ENCODE measurements around the gene LCN2. TPM values are rescaled to one million over a fixed set of nuclear protein-coding genes. Genes with fewer than 3 reads are reported as not detected.
A peak's percentile ranks its signal among the peaks of the same experiment; 100 is the strongest.

LCN2 gene
- total and polyA plus RNA-seq, 9 of the 15 experiments (the other 6 are each of a cell fraction or from before 2014, with no cell fraction given): 0.10 to 1.2 (median 0.44) TPM; not detected in 1

GRCh38 chr9:128159784-128160602 lies 10.7 kb downstream of the LCN2 start, which contains the start of gene BBLN (continued):
- TF ChIP-seq ARID3B (CRISPR knock-in tag; IDR thresholded peaks at IDR 0.05; ENCODE audit: borderline replicate concordance) (peak; percentile 81; the same call in 1 of the 2 replicates), SMARCE1 (IDR thresholded peaks at IDR 0.05) (no peak), SRSF1 (IDR thresholded peaks at IDR 0.05; ENCODE audit: low read depth, low read length) (0 out of 2 replicates have a peak, but pooled peaks have one; percentile 20), CGGBP1 (CRISPR knock-in tag; IDR thresholded peaks at IDR 0.05) (peak; percentile 93), NCOA1 (IDR thresholded peaks at IDR 0.05; ENCODE audit: low read depth) (no peak), ZNF696 (CRISPR knock-in tag; conservative IDR thresholded peaks at IDR 0.05) (no peak), ARHGAP35 (IDR thresholded peaks at IDR 0.05; ENCODE audit: partially characterized antibody) (peak; percentile 9), RUNX1 (IDR thresholded peaks at IDR 0.05; ENCODE audit: low read depth) (no peak), WHSC1 (IDR thresholded peaks at IDR 0.05; ENCODE audit: low read length) (no peak), SMAD2 (IDR thresholded peaks at IDR 0.05; ENCODE audit: low read depth, low read length) (no peak), MED1 (CRISPR knock-in tag; IDR thresholded peaks at IDR 0.05; ENCODE audit: borderline replicate concordance) (no peak), HNRNPK (IDR thresholded peaks at IDR 0.05; ENCODE audit: low read depth, low read length, poor library complexity, severe bottlenecking) (peak; percentile 31), SIN3B (IDR thresholded peaks at IDR 0.05; ENCODE audit: low read depth) (no peak), NFATC3 (IDR thresholded peaks at IDR 0.05) (0 out of 2 replicates have a peak, but pooled peaks have one; percentile 23), RNF2 (IDR thresholded peaks at IDR 0.05) (no peak), ZNF124 (CRISPR knock-in tag; IDR thresholded peaks at IDR 0.05) (no peak), GATAD2B (IDR thresholded peaks at IDR 0.05; ENCODE audit: borderline replicate concordance) (no peak), ARID1B (IDR thresholded peaks at IDR 0.05) (no peak), ZNF584 (CRISPR knock-in tag; IDR thresholded peaks at IDR 0.05; ENCODE audit: low read depth) (no peak)
- TF ChIP-seq, protein P1, sequence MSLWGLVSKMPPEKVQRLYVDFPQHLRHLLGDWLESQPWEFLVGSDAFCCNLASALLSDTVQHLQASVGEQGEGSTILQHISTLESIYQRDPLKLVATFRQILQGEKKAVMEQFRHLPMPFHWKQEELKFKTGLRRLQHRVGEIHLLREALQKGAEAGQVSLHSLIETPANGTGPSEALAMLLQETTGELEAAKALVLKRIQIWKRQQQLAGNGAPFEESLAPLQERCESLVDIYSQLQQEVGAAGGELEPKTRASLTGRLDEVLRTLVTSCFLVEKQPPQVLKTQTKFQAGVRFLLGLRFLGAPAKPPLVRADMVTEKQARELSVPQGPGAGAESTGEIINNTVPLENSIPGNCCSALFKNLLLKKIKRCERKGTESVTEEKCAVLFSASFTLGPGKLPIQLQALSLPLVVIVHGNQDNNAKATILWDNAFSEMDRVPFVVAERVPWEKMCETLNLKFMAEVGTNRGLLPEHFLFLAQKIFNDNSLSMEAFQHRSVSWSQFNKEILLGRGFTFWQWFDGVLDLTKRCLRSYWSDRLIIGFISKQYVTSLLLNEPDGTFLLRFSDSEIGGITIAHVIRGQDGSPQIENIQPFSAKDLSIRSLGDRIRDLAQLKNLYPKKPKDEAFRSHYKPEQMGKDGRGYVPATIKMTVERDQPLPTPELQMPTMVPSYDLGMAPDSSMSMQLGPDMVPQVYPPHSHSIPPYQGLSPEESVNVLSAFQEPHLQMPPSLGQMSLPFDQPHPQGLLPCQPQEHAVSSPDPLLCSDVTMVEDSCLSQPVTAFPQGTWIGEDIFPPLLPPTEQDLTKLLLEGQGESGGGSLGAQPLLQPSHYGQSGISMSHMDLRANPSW (CRISPR knock-in tag; IDR thresholded peaks at IDR 0.05): peak; percentile 43; the same call in 1 of the 2 replicates
- TF ChIP-seq, protein P2, sequence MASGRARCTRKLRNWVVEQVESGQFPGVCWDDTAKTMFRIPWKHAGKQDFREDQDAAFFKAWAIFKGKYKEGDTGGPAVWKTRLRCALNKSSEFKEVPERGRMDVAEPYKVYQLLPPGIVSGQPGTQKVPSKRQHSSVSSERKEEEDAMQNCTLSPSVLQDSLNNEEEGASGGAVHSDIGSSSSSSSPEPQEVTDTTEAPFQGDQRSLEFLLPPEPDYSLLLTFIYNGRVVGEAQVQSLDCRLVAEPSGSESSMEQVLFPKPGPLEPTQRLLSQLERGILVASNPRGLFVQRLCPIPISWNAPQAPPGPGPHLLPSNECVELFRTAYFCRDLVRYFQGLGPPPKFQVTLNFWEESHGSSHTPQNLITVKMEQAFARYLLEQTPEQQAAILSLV (tag; IDR thresholded peaks at IDR 0.05): no peak
- TF ChIP-seq, protein P3, sequence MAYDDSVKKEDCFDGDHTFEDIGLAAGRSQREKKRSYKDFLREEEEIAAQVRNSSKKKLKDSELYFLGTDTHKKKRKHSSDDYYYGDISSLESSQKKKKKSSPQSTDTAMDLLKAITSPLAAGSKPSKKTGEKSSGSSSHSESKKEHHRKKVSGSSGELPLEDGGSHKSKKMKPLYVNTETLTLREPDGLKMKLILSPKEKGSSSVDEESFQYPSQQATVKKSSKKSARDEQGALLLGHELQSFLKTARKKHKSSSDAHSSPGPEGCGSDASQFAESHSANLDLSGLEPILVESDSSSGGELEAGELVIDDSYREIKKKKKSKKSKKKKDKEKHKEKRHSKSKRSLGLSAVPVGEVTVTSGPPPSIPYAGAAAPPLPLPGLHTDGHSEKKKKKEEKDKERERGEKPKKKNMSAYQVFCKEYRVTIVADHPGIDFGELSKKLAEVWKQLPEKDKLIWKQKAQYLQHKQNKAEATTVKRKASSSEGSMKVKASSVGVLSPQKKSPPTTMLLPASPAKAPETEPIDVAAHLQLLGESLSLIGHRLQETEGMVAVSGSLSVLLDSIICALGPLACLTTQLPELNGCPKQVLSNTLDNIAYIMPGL (CRISPR knock-in tag; IDR thresholded peaks at IDR 0.05): 0 out of 2 replicates have a peak, but pooled peaks have one; percentile 25
